ENCODE results near the gene DCLK1.

The DCLK1 gene

DNA sequence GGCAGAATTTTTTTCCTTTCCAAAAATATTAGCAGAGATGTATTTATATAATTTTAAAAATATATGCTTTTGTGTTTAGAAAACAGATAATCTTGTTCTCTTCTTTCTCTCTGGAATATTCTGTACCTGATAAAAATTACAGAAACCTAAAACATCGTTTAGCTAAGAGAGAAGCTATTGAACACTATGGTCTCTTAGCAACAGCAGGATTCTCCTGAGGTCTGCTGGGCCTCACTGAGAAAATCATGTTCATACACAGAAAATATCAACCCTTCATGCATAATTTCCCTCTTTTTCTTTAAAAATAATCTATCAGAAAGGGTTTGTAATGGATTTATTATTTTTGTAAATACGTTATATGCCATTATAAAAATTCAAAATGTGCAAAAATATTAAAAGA is 242.2 kb downstream of the DCLK1 start:
- peaks cover 24% of the 10 kb centered on the region for H3K4me1 ChIP-seq (ENCODE audit: insufficient read depth, poor library complexity, severe bottlenecking)
- no peaks in the 10 kb centered on the region for H3K9me3 ChIP-seq (ENCODE audit: severe bottlenecking)
- TF ChIP-seq, protein P1, sequence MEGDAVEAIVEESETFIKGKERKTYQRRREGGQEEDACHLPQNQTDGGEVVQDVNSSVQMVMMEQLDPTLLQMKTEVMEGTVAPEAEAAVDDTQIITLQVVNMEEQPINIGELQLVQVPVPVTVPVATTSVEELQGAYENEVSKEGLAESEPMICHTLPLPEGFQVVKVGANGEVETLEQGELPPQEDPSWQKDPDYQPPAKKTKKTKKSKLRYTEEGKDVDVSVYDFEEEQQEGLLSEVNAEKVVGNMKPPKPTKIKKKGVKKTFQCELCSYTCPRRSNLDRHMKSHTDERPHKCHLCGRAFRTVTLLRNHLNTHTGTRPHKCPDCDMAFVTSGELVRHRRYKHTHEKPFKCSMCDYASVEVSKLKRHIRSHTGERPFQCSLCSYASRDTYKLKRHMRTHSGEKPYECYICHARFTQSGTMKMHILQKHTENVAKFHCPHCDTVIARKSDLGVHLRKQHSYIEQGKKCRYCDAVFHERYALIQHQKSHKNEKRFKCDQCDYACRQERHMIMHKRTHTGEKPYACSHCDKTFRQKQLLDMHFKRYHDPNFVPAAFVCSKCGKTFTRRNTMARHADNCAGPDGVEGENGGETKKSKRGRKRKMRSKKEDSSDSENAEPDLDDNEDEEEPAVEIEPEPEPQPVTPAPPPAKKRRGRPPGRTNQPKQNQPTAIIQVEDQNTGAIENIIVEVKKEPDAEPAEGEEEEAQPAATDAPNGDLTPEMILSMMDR (IDR thresholded peaks at IDR 0.05; ENCODE audit: poor library complexity, severe bottlenecking), result no peak
- H3K4me3 ChIP-seq (ENCODE audit: severe bottlenecking), result no peak overlapping the region
- ATAC-seq (ENCODE audit: low read depth) (no peak), DNase-seq (ENCODE audit: low spot score) (no peak)
- no peak overlapping the region for H3K27ac ChIP-seq (ENCODE audit: poor library complexity, severe bottlenecking)
- H3K27me3 ChIP-seq (ENCODE audit: insufficient read depth, poor library complexity, severe bottlenecking), result no peaks in the 10 kb centered on the region
- H3K36me3 ChIP-seq (ENCODE audit: low read depth), result no peaks in the 10 kb centered on the region

DNA sequence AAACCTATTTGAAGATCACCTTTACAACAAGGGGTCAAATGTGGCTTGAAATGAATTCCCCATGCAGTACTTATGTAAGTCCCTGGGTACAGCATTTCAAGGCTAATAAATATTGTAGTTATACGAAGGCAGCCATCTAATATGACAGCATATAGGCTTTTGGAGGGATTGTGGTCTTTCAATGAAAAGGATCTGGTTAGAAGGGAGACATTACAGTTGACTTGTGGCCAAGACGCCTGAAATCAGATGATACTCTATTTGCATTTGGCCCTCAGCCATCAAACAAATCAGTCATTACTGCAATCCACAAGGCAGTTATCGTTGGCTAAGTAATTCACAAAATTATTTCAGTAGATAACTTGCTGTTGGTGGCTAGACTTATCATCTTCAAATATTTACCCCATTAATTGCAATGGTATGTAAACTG is 242.7 kb downstream of the DCLK1 start:
- Histone ChIP-seq H3K4me1 (ENCODE audit: insufficient read depth, poor library complexity, severe bottlenecking) (peaks cover 24% of the 10 kb centered on the region), H3K36me3 (ENCODE audit: low read depth) (no peaks in the 10 kb centered on the region), H3K9me3 (ENCODE audit: severe bottlenecking) (no peaks in the 10 kb centered on the region), H3K27ac (ENCODE audit: poor library complexity, severe bottlenecking) (no peak overlapping the region), H3K4me3 (ENCODE audit: severe bottlenecking) (no peak overlapping the region), H3K27me3 (ENCODE audit: insufficient read depth, poor library complexity, severe bottlenecking) (no peaks in the 10 kb centered on the region)
- no peak for DNase-seq (ENCODE audit: low spot score)
- ATAC-seq (ENCODE audit: low read depth), result no peak
- TF ChIP-seq, protein P1 (IDR thresholded peaks at IDR 0.05; ENCODE audit: poor library complexity, severe bottlenecking), result no peak

DNA sequence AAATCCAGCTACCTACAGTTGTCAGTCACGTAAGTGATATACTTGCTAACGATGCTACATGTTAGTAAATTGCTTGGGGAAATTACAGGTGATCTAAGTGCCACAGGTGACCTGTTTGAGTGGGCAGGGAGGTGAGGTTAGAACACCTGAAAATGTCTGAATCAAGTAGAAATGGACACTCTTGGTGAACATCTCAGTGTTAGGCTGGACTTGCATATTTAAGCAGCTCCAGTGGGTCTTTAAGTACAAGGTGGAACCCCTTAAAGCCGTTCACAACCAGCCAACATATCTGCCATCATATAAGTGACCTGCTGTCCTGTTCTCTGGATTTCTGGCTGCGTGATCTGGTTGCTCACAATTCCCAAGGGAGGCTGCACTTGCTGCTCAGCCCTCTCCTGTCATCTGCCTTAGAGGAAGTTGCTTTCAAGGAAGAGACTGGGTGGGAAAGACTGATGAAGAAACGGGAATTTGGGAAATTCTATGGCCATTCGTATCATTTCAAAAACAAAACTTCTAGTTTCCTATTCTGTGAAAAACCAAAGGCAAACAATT is 244.0 kb downstream of the DCLK1 start:
- H3K9me3 ChIP-seq (ENCODE audit: severe bottlenecking), result no peaks in the 10 kb centered on the region
- no peak overlapping the region for H3K27ac ChIP-seq (ENCODE audit: poor library complexity, severe bottlenecking)
- no peak overlapping the region for H3K4me3 ChIP-seq (ENCODE audit: severe bottlenecking)
- TF ChIP-seq, protein P1 (IDR thresholded peaks at IDR 0.05; ENCODE audit: poor library complexity, severe bottlenecking), result no peak
- H3K36me3 ChIP-seq (ENCODE audit: low read depth), result no peaks in the 10 kb centered on the region
- H3K27me3 ChIP-seq (ENCODE audit: insufficient read depth, poor library complexity, severe bottlenecking), result no peaks in the 10 kb centered on the region
- peaks cover 19% of the 10 kb centered on the region for H3K4me1 ChIP-seq (ENCODE audit: insufficient read depth, poor library complexity, severe bottlenecking)
- DNase-seq (ENCODE audit: low spot score) (no peak), ATAC-seq (ENCODE audit: low read depth) (no peak)

DNA sequence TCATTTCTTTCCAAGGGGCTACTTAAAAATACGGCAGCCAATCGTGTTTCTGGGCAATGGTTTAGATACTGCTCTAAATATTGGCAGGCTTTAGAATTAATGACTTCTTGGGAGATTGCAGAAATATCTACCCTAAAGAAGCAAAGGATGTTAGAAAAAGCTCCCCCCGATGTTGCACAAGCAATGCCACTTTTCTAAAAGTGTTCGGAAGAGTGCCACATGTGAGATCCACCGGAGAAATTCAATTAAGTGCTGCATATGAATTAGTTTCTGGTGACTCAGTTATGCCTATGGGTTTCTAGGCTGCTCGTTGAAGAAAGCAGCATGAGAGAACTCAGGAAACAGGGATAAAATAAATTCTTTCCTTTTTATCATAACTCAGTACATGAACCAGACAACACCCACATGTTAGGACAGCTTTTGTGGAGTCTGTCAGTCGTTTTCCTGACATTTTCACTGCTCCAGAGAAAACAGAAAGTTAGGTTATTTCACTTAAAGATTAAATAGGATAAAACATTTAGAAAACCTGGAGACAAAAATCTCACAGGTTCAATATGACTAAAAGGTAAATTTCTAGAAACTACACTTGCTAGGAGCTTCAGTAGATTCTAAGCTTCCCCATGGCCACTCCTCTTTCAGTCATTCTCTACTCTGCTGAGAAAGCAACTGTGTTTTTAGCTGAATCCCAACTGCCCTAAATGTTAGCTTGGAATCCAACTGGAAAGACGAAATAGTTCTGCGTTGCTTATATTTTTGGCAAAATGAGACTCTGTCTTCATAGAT is 244.7 kb downstream of the DCLK1 start:
- H3K27me3 ChIP-seq (ENCODE audit: insufficient read depth, poor library complexity, severe bottlenecking), result no peaks in the 10 kb centered on the region
- TF ChIP-seq, protein P1 (IDR thresholded peaks at IDR 0.05; ENCODE audit: poor library complexity, severe bottlenecking), result no peak
- ATAC-seq (ENCODE audit: low read depth) (no peak), DNase-seq (ENCODE audit: low spot score) (no peak)
- no peak overlapping the region for H3K27ac ChIP-seq (ENCODE audit: poor library complexity, severe bottlenecking)
- H3K36me3 ChIP-seq (ENCODE audit: low read depth), result no peaks in the 10 kb centered on the region
- H3K4me1 ChIP-seq (ENCODE audit: insufficient read depth, poor library complexity, severe bottlenecking), result peaks cover 14% of the 10 kb centered on the region
- no peaks in the 10 kb centered on the region for H3K9me3 ChIP-seq (ENCODE audit: severe bottlenecking)
- no peak overlapping the region for H3K4me3 ChIP-seq (ENCODE audit: severe bottlenecking)

DNA sequence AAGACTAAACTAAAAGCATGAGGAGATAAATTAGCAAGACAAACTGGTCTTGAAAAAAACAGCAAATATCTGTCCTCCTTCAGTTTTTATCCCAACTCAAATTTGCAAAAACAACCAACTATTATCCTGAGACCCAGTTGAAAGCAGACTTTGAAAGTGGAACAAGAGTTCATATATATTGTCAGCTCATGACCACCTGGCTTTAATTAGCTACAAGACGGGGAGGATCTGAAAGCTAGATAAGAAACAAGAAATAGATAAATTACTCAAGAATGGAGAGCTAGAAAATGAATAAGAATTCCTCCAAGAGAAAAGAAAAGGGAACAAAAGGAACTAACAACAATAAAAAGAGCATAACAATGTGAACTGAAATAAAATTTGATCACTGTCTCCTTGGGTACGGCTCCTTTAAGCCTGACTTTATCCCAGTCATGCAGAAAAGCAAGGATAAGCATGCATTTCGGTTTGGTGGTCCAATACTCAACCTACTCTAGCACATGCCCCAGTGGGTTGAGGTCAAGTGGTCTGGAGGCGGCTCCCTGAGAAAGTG is 246.9 kb downstream of the DCLK1 start:
- ATAC-seq (ENCODE audit: low read depth) (no peak), DNase-seq (ENCODE audit: low spot score) (no peak)
- Histone ChIP-seq H3K36me3 (ENCODE audit: low read depth) (no peaks in the 10 kb centered on the region), H3K27ac (ENCODE audit: poor library complexity, severe bottlenecking) (no peak overlapping the region), H3K9me3 (ENCODE audit: severe bottlenecking) (no peaks in the 10 kb centered on the region), H3K4me1 (ENCODE audit: insufficient read depth, poor library complexity, severe bottlenecking) (peaks cover under 1% of the 10 kb centered on the region), H3K4me3 (ENCODE audit: severe bottlenecking) (no peak overlapping the region), H3K27me3 (ENCODE audit: insufficient read depth, poor library complexity, severe bottlenecking) (no peaks in the 10 kb centered on the region)
- TF ChIP-seq, protein P1 (IDR thresholded peaks at IDR 0.05; ENCODE audit: poor library complexity, severe bottlenecking), result no peak
